ENCODE data around the gene LARP6.
"Not testable (repeated sequence)": the region's sequence is repeated elsewhere in the genome, so short reads cannot be mapped to it uniquely, and the experiment has no call there.

LARP6 gene

DNA sequence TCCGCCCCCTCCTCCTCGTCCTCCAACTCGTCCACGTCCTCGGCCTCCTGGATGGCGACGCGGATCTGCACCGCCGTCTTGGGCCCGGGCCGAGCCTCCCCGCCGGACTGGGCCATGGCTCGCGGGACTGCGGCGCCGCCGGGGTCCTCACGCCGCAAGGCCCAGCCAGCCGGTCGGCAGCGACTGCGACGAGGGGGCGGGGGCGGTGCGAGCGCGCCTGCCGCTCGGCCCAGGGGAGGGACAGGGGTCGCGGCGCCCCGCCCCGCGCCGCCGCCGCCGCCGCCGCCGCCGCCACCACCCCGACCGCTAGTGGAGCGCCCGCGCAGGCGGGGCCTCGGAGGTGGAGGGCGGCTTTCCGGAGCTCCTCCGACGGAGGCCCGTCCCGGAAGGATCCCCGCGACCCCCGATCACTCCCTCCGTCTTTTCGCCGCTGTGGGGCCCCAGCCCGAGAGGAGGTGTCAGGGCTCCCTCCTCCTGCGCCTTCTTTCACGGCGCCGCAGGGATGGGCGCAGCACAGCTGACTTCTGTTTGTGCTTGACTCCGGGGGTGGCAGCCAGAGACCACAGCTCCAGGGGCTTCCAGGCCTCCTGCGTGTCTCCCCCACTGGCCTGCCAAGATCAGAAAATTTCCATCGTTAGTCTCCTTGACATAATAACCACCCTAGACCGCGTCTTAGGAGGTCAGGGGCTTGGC, at the start of gene LARP6:
TSS of gene LARP6 (minus strand) at position 185 of the 693 bp plus-strand sequence. CDS start at position 116, 69 bp downstream.
- no peak for DNase-seq

DNA sequence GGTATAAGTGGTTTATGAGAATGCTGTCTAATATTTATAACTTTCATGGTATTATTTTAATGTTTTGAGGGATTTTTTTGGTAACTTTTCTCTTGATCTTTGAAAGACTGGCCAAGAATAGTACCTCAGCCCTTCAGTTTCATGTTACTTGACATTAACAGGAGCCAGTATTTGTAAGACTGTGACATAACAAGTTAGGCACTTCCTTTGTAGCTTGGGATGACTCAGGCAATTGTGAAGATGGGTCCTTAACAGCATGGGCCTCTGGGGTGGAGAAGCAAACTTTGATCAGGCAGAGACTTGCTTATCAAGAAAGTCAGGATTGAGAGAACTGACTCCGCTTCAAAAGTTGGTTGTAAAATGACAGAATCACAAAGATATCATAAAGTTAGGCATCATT, 48.1 kb upstream of the LARP6 start:
- DNase-seq: no peak

DNA sequence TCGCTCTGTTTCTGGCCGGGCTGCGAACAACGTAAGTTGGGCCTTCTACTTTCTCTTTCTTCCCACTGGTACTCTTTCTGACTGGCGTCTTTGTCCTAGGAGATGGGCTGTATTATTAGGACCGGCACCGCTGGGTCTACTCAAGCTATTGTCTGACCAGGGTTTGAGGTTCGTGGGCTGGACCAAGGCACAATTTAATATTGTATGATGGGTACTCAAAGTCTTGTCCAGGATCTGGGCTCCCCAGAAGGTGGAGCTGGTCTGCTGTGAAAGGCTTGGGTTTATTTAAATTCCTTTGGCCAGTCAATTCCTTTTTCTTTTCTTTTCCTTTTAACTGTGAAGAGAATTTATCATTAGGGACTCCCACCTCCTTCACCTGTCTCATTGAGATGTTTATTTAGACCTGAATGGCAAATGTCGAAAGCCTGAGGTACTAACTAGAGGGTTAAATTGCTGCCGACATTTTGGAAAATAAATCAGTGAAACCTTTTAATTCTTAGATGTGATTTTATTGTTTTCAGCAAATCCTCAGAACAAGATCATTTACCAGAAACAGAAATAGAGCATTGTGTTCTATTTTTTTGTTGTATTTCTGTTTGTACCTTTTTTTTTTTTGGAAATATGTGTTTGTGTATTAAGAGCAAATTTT, 39.1 kb upstream of the LARP6 start:
- DNase-seq: no peak

DNA sequence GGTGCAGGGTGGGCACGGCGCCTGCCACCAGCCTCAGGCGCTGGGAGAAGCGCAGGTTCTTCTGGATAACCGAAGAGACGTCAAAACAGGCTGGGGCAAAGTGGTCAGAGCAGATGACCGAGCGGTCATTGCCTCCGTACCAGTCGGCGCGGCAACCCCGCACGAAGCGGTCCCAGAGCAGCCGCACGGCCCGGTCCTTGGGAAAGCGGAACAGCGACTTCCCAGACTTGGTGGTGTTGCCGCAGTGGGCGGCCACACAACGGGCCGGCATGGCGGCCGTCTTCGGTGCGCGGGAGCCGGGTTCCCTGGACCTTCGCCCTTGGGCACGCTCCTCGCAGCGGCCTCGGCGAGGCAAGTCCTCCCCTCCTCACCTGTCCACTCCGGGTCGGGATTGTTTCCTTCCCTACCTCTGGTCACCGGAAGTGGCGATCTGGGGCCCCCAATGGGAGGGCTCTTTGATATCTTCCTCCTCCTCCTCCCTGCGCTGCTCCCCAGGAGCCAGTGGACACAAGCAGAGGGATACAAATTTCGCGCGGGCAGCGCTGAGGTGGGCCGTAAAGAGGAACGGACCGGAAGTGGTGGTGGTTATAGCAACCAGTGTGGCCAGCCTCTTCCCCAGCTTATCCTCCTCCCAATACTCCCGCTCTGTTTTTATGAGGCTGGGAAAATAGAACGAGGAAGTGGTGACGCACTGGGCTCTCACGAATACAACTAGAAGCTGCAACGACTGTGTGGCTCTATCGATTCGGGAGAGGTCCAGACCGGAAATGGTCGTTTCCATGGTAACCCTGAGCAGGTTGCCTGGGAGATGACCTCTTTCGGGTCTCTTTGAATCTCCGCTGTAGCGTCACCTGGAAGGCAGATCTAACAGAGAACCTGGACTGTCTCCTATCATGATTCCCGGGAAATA, 38.3 kb upstream of the LARP6 start, which contains the start of the genes LRRC49 and THAP10:
TSS of gene LRRC49 (plus strand) at position 825 of the 910 bp plus-strand sequence. CDS start at position 894, 69 bp downstream.
TSS of gene THAP10 (minus strand) at position 432 of the 910 bp plus-strand sequence. CDS start at position 271, 161 bp downstream.
- DNase-seq: no peak

DNA sequence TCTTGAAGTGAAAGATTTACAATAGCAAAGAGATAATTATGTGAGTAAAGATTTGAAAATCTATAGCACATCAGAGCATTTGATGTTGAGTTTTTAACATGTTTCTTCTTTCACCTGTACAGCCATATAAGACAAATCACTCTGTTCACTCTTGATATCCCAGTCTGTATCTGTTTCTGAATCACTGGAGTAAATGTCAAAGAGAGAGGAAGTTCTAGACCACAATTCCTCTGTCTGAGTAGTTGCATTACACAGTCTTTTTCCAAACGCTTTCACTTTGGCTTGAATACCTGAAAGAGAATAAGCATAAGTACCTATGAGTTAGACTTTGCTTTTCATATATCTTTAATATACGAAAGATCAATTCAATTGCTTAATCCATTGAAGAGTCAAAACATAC, 28.4 kb upstream of the LARP6 start:
- DNase-seq: no peak

DNA sequence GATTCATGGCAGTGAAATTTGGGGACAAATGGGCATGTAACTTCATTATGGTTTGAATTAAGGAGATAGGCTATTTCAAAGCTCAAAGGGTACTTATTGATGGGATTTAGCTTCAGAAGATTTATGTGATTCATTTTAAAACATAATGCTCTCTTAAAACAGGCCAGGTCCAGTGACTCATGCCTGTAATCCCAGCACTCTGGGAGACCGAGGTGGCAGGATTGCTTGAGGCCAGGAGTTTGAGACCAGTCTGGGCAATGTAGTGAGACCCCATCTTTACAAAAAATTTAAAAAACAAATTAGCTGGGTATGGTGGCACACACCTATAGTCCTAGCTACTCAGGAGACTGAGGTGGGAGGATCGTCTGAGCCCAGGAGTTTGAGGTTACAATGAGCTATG, 26.8 kb upstream of the LARP6 start:
- DNase-seq: no peak

DNA sequence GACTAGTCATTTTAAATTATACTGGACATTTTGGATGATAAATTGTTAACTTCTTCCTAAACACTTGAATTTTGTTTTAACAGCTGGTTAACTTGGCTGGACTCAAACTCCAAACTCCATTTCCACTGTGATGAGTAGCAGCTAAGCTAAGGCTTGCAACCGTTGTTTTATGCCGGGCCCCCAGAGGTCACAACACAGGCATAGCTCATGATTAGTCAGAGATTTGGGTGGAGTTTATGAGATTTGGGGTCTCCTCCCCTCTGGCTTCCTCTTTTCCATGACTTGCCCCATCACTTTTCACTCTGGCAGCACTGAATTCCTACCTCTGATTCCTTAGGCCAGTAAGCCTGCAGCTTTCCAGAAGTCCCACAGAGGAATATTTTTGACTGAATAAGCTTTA, 25.4 kb upstream of the LARP6 start:
- no peak for DNase-seq

DNA sequence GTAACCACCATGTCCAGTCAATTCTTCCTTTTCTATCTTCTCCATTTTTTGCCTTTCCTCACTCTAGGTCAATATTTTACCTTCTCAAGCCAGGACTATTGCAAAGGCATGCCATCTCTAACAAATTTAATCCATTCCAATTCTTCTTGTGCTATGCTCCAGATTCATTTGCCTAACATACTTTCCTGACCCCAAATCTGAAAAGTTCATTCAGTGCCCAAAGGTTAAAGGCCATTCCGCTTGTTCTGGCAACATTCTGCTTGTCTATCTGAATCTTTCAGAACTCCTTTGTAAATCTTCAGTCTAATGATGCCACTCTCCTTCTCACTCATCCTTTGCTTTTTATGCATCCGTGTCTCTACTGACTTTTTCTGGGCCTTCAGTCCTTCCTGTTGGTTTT, 22.7 kb upstream of the LARP6 start:
- DNase-seq: no peak

DNA sequence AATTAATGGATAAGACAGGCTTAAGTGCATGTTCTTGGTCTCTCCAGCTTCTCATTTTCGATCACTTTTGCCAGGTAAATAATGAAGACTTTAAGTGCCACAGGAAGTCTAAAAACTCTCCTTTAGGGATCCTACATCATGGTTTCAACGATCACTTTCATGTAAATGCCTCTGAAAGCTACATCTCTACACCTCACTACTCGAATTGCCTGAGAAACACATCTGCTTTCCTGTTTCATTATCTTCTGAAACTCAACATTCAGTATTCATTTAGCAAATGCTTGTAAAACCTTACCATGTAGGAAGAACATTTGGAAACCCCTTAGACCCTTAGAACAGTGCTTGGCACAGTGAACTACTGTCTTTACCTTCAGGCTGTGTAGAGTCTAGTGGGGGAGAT, 22.1 kb upstream of the LARP6 start:
- no peak for DNase-seq

DNA sequence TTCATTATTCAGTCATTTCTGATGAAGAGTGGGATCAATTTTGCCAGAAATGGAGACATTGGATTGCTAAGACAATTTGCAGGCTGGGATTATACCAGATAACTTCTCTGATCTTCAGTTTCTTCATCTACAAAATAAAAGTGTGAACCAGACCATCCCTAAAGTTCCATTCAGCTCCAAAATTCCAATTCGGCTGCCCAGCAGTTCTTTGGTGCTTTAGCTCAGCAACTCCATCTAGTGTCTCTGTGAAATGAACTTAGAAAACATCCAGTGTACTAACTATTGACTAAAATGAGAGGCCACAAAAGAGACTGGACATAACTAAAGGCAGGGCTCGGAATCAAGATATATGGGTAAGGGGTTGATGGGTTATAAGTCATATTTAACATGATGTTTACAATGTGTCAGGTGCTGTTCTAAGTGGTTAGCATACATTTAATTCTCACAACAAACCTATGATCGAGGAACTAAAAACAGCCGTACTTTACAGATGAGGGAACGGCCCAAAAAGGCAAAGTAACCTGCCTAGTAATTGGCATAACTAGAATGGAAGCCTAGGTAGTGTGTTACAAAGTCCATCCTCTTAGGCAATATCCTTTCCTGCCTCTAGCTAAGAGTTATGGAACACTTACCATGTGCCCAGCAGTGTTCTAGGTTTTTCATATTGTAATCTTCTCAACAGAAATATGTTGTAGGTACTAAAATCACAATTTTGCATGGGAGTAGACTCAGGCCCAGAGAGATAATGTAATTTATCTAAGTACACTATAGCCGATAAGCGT, 21.2 kb upstream of the LARP6 start:
- no peak for DNase-seq

DNA sequence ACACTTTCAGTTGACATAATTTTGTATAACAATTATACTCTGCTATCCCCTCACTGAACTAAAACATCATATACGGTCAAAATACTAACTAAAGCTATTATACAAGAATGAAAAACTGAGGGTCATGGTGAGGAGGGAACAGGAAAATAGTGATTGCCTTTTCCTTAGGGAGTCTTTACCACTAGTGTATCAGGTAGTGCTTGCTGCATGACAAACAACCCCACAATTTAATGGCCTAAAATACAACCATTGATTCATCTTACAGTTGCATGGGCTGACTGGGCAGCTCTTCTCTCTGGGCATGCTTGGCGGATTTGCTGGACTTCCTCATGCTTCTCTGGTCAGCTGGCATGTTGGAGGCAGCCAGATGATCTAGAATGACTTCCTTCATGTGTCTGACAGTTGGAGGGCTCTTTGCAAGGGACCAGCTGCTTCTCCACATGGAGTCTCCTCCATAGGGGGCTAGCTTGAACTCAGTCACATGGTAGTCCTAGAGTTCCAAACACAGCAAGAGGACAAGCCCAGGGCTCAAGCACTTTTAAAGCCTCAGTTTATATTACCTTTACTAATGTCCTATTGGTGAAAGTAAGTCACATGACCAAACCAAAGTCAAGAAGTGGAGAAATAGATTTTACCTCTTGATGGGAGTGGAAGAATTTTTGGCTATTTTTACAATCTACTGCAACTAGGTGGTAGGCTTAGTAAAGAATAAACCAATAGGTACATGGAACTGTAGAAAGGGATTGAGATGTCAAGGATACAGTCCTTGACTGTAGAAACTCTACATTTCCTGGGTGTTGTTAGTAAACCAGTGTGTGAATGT, 19.5 kb upstream of the LARP6 start:
- no peak for DNase-seq

DNA sequence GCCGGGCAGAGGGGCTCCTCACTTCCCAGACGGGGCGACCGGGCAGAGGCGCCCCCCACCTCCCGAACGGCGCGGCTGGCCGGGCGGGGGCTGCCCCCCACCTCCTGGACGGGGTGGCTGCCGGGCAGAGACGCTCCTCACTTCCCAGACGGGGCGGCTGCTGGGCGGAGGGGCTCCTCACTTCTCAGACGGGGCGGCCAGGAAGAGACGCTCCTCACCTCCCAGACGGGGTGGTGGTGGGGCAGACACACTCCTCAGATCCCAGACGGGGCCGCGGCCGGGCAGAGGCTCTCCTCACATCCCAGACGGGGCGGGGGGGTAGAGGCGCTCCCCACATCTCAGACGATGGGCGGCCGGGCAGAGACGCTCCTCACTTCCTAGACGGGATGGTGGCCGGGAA, 17.5 kb upstream of the LARP6 start:
- DNase-seq: not testable (repeated sequence)

DNA sequence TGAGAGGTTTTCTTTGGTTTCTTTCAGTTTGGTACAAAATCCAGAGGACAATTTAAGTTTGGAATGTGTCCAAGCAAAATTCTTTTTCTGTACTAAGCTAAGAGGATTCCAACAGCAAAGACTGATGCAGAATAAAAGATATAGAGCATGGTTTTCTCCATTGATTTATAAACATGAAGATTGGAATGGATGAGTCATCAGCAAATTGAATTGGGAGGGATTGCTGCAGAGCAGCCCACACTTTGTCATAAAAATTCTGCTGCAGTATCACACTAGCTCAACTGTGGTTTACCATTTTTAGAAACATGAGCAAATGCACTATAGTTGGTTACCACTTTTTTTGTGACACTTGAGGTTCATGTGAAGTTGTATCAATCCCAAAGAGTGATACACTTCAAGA, 16.1 kb upstream of the LARP6 start:
- DNase-seq: no peak

DNA sequence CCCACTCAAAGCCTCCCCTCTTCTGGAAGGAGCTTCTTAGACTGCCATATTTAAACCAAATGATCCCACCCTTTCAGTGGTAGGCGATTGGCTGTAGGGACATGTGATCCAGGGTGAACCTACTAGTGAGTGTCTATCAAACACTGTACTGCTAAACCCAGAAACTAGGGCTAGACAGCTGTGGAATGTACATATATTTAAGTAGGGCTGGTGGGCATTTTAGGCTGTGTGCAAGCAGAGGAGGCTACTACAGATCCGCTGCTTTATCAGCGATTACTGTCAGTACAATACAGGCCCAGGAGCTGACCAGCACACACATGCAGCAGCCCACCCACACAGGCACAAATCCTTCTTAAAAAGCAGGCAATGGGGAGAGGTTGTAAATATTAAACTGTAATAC, 15.4 kb upstream of the LARP6 start:
- DNase-seq: no peak

DNA sequence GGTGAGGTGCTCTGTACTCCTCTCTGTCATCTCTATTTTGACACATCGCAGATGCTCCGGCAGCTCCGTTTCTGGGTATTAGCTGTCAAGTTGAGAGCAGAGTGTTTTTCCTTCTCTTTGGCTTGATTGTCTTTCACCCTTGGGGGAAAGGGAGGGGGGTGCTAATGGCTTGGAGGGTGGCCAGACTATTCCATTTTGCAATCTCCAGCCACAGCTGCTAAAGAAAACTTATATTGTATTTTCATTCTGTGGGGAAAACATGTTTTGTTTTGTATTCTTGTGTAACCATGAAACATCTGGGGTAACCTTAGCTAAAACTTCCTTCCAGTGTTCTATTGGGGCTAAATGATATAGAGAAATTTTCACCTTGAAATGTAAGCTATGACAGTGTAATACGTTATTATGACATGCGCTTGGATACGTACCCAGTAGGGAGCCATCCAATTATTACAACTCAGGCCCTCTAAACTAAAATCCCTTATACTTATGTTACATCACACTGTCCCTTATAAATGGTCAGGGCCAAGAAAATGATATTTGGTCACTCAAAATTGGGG, 14.0 kb upstream of the LARP6 start:
- no peak for DNase-seq

DNA sequence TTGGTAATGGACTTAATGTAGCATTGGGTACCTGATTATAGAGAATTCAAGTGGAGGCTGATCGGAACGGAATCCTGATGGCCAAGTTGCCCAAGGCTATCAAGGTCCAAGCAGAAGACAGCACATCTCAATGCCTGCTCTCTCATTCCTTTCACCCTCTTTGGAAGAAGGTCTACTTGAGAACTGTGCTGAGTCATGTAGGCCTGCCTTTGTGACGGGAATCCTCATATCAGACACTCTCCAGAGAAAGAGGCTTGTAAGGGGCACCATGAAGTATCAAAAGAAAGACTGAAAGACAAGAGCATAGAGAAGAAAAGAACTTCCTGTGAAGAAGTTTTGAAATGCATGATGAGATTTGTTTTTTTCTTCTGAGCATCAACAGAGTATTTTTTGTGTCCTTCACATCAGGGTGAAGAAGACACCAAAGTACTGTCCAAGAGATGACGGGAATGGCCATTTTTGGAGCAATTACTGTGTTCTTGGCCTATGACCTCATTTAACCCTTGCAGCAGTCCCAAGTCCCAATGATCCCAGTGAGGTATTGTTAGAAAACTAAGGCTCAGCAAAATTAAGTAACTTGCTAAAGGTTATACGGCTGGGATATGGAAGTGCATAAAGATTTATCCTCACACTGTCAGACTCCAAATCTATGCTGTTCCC, 13.2 kb upstream of the LARP6 start:
- no peak for DNase-seq

DNA sequence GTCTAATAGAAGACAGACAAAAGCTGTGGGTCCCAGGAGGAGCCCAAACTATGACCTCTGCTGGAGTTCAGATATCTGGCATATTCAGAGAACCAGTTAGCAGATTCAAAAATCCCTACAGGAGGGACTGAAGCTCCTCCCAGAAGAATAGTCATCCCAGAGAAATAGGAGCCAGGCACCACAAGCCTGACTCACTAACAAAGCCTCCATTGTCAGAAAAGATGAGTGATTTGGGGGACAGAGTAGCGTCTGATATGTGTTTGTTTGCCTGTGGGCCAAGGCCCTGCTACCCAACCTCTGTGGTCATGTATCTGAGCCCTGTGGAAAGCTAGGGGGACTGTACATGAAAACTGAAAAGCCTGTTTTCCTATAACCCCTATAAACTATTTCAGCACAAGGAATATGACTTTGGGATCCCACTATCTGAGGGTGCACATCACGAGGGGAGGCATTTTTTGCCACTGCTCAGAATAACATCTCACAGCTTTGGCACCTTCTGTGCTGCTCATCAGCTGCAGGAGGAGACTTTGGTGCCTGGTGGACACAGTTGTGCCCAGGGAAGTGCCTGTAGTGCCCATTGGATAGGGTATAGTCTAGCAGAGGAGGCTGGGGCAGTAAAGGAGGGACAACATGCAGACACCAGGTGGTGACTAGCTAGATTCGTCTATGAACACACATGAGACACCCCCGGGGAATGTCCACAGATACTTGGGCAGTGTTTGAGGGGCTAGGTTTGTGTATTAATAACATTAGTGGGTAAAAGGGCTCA, 9.7 kb upstream of the LARP6 start:
- DNase-seq: no peak

DNA sequence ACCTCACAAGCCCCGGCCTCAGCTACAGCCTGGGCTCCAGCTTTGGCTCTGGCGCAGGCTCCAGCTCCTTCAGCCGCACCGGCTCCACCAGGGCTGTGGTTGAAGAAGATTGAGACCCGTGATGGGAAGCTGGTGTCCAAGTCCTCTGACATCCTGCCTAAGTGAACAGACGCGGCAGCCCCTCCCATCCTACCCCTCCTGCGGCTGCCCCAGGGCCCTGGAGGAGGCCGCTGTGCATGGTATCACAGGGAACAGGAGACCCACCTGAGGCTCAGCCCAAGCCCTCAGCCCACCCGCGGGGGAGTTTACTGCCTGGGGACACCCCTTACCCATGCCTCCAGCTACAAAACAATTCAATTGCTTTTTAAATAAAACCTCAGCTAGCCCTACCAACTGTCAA, 6.0 kb upstream of the LARP6 start:
- no peak for DNase-seq

DNA sequence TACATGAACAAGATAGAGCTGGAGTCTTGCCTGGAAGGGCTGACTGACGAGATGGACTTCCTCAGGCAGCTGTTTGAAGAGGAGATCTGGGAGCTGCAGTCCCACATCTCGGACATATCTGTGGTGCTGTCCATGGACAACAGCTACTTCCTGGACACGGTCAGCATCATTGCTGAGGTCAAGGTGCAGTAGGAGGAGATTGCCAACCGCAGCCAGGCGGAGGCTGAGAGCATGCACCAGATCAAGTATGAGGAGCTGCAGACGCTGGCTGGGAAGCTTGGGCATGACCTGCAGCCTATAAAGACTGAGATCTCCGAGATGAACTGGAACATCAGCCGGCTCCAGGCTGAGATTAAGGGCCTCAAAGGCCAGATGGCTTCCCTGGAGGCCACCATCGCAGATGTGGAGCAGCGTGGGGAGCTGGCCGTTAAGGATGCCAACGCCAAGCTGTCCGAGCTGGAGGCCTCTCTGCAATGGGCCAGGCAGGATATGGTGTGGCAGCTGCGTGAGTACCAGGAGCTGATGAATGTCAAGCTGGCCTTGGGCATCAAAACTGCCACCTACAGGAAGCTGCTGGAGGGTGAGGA, 5.5 kb upstream of the LARP6 start:
- no peak for DNase-seq
